Tibial nerve (tissue), 4 donors: ENCODE data around the gene PTK6.

Source experiments
- CTCF ChIP-seq, 5 experiments: fragments of 200-600 bp in 3 of 5; fragments of 450-650 bp in 2 of 5; sonication (generic) in 3 of 5; IDR thresholded peaks; one replicate each; pipeline ENCODE4 v1.5.1; 2016 to 2019; ENCODE audit warnings: antibody characterized with exemption in 5 of 5, mild to moderate bottlenecking in 3 of 5, moderate library complexity in 2 of 5
- EP300 ChIP-seq, 2 donors: sonication (generic); formaldehyde crosslinking; IDR thresholded peaks; one replicate each; pipeline ENCODE4 v1.6.1; 2017; ENCODE audit warnings: antibody characterized with exemption in 2 of 2, mild to moderate bottlenecking in 1 of 2
- POLR2A ChIP-seq, 2 donors: fragments of 450-650 bp; IDR thresholded peaks; one replicate each; pipeline ENCODE4 v1.6.1; 2017; ENCODE audit warnings: antibody characterized with exemption in 2 of 2, mild to moderate bottlenecking in 2 of 2, moderate library complexity in 2 of 2

- TF ChIP-seq CTCF (IDR thresholded peaks at IDR 0.05) (no peak), POLR2A (IDR thresholded peaks at IDR 0.05) (no peak), EP300 (IDR thresholded peaks at IDR 0.05) (no peak)
These were observed 35.1 kb downstream of the PTK6 start for GRCh38 chr20:63501818-63502670.
